Glutamatergic neuron (in vitro differentiated cells): Measurements from ENCODE around the gene DUOX1. TPM values are rescaled to one million over a fixed set of nuclear protein-coding genes. Genes with fewer than 3 reads are reported as not detected.

Experiments
- DNase-seq: peaks from one replicate; pipeline ENCODE4 v3.0.0; 2022
- H3K27ac Mint-ChIP-seq: one replicate; pipeline ENCODE4 v1.8.0; 2020; ENCODE audit warnings: mild to moderate bottlenecking, mixed read lengths, inconsistent platforms; ENCODE audit not compliant: unreplicated experiment
- H3K27me3 Mint-ChIP-seq: one replicate; pipeline ENCODE4 v1.8.0; 2020; ENCODE audit warnings: mild to moderate bottlenecking, moderate library complexity, mixed read lengths, inconsistent platforms; ENCODE audit not compliant: unreplicated experiment
- H3K36me3 Mint-ChIP-seq: one replicate; pipeline ENCODE4 v1.8.0; 2020; ENCODE audit warnings: mild to moderate bottlenecking, mixed read lengths, inconsistent platforms; ENCODE audit not compliant: unreplicated experiment
- H3K4me1 Mint-ChIP-seq: one replicate; pipeline ENCODE4 v1.8.0; 2020; ENCODE audit warnings: mild to moderate bottlenecking, low read depth, mixed read lengths, inconsistent platforms; ENCODE audit not compliant: unreplicated experiment
- H3K4me3 Mint-ChIP-seq: one replicate; pipeline ENCODE4 v1.8.0; 2020; ENCODE audit warnings: mild to moderate bottlenecking, mixed read lengths, inconsistent platforms; ENCODE audit not compliant: unreplicated experiment
- H3K9me3 Mint-ChIP-seq: one replicate; pipeline ENCODE4 v1.8.0; 2020; ENCODE audit warnings: mild to moderate bottlenecking, moderate library complexity, mixed read lengths, inconsistent platforms; ENCODE audit not compliant: unreplicated experiment
- CTCF ChIP-seq: fragments of 200-600 bp; sonication (generic); IDR thresholded peaks from one replicate; pipeline ENCODE4 v1.5.0; 2021; ENCODE audit not compliant: partially characterized antibody, unreplicated experiment
- total RNA-seq: library from RNA; stranded (reverse); fragmentation: NEBNext Ultra II Directional; extraction: Animal tissue kit (Norgen Biotek cat#: 25700); gene quantifications from one replicate; pipeline ENCODE4 v1.2.1, GENCODE V29; 2021; ENCODE audit not compliant: unreplicated experiment

The DUOX1 gene
- total RNA-seq, 1 donor from 2014 or later = not detected

- Mint-ChIP-seq H3K36me3 (peaks cover 9% of the 10 kb centered on the region), H3K27me3 (peaks cover 3% of the 10 kb centered on the region), H3K4me1 (no peaks in the 10 kb centered on the region), H3K9me3 (no peaks in the 10 kb centered on the region), H3K4me3 (no peak overlapping the region), H3K27ac (no peak overlapping the region)
- no peak for DNase-seq
- no peak for TF ChIP-seq CTCF
Measured at GRCh38 chr15:45088801-45089711, 40.7 kb upstream of the DUOX1 start.

DNA sequence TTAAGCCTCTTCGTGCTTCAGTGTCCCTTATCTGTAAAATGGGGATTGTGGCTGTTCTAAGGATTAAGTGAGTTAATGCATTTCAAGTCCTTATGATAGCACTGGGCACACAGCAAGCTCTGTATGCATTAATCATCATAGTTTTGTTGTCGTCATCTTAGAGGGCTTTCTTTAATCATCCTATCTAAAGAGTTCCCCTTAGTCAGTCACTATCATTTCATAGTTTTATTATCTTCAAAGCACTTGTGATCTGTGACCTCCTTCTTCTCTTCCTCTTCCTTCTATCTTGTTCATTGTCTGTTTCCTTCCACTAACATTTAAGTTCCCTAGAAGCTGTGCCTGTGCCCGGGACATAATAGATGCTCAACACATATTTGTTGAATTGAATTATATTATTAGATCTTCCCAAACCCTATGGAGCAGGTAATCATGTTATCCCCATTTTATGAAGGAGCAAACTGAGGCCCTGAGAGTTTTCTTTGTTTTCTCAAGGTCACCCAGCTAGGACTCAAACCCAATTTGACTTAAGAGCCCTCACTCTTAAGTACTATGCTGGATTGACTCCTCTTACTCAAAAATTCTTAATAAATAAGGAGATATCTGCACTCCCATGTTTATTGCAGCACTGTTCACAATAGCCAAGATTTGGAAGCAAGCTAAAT is 40.0 kb upstream of the DUOX1 start:
- H3K27ac Mint-ChIP-seq = no peak overlapping the region
- no peaks in the 10 kb centered on the region for H3K9me3 Mint-ChIP-seq
- H3K27me3 Mint-ChIP-seq = peaks cover 3% of the 10 kb centered on the region
- no peak for DNase-seq
- H3K4me1 Mint-ChIP-seq = no peaks in the 10 kb centered on the region
- H3K36me3 Mint-ChIP-seq = peaks cover 9% of the 10 kb centered on the region
- no peak for TF ChIP-seq CTCF
- no peak overlapping the region for H3K4me3 Mint-ChIP-seq

DNA sequence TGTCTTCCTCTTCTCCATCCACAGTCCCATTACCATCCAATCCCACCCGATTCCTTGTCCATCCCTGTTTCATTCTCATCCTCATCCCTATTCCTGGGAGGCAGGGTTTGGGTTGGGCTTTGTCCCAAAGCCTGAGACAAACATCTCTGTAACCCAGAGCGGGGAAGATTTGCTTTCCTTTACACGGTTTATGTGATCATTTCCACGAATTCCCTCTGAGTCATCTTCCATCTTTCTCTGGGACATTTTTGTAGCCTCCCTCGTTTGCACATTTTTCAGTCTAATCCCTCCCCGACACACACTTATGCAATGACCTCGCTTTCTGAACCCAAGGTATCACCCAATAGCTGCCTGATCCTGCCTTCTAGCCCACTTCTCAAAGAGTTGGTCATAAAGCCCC is 38.6 kb upstream of the DUOX1 start:
- no peaks in the 10 kb centered on the region for H3K4me1 Mint-ChIP-seq
- H3K27me3 Mint-ChIP-seq = peaks cover 3% of the 10 kb centered on the region
- DNase-seq = no peak
- peaks cover 9% of the 10 kb centered on the region for H3K36me3 Mint-ChIP-seq
- H3K9me3 Mint-ChIP-seq = peaks cover 2% of the 10 kb centered on the region
- H3K27ac Mint-ChIP-seq = no peak overlapping the region
- TF ChIP-seq CTCF = no peak
- no peak overlapping the region for H3K4me3 Mint-ChIP-seq

- Mint-ChIP-seq H3K27ac (no peak overlapping the region), H3K4me3 (no peak overlapping the region), H3K36me3 (peaks cover 9% of the 10 kb centered on the region), H3K9me3 (peaks cover 2% of the 10 kb centered on the region), H3K27me3 (peaks cover 6% of the 10 kb centered on the region), H3K4me1 (no peaks in the 10 kb centered on the region)
- TF ChIP-seq CTCF = no peak
- DNase-seq = no peak
Measured at GRCh38 chr15:45091576-45091975, 38.2 kb upstream of the DUOX1 start.

GRCh38 chr15:45093013-45093412 is 36.8 kb upstream of the DUOX1 start:
- no peaks in the 10 kb centered on the region for H3K4me1 Mint-ChIP-seq
- DNase-seq = no peak
- H3K27ac Mint-ChIP-seq = no peak overlapping the region
- H3K27me3 Mint-ChIP-seq = peaks cover 3% of the 10 kb centered on the region
- no peak for TF ChIP-seq CTCF
- no peak overlapping the region for H3K4me3 Mint-ChIP-seq
- H3K9me3 Mint-ChIP-seq = peaks cover 2% of the 10 kb centered on the region
- H3K36me3 Mint-ChIP-seq = peaks cover 9% of the 10 kb centered on the region
